HS-5 (cell line): ENCODE measurements around the gene DCUN1D2.
"Not testable (repeated sequence)": the region's sequence is repeated elsewhere in the genome, so short reads cannot be mapped to it uniquely, and the experiment has no call there.

Experiments used
- DNase-seq: peaks from one replicate; pipeline ENCODE4 v3.0.0-alpha.2; 2012; ENCODE audit warnings: low read depth

The DCUN1D2 gene

GRCh38 chr13:113465300-113465699 is 25.2 kb downstream of the DCUN1D2 start:
- DNase-seq = no peak

GRCh38 chr13:113464476-113464875 is 26.0 kb downstream of the DCUN1D2 start:
- no peak for DNase-seq

- DNase-seq = no peak
Measured at GRCh38 chr13:113461022-113461751, 29.3 kb downstream of the DCUN1D2 start.

GRCh38 chr13:113460599-113460998 is 29.9 kb downstream of the DCUN1D2 start:
- DNase-seq = no peak

GRCh38 chr13:113460064-113460555 is 30.4 kb downstream of the DCUN1D2 start:
- no peak for DNase-seq

- DNase-seq = no peak
Measured at GRCh38 chr13:113458253-113459065, 32.1 kb downstream of the DCUN1D2 start.

GRCh38 chr13:113457510-113457909 is 33.0 kb downstream of the DCUN1D2 start:
- no peak for DNase-seq

- DNase-seq = no peak
Measured at GRCh38 chr13:113456116-113456702, 34.3 kb downstream of the DCUN1D2 start.

- DNase-seq = no peak
Measured at GRCh38 chr13:113455384-113455783, 35.1 kb downstream of the DCUN1D2 start.

GRCh38 chr13:113454936-113455335 is 35.6 kb downstream of the DCUN1D2 start:
- DNase-seq = no peak

- no peak for DNase-seq
Measured at GRCh38 chr13:113452942-113453901, 37.3 kb downstream of the DCUN1D2 start, which contains the start of gene ADPRHL1. Gene ADPRHL1 (minus strand): TSS chr13:113453488. CDS start chr13:113453437, 51 bp downstream.

- DNase-seq = no peak
Measured at GRCh38 chr13:113452466-113452865, 38.0 kb downstream of the DCUN1D2 start.

- DNase-seq = no peak
Measured at GRCh38 chr13:113451951-113452421, 38.5 kb downstream of the DCUN1D2 start.

GRCh38 chr13:113450861-113451620 is 39.5 kb downstream of the DCUN1D2 start:
- DNase-seq = not testable (repeated sequence)

GRCh38 chr13:113450348-113450744 is 40.2 kb downstream of the DCUN1D2 start:
- DNase-seq = not testable (repeated sequence)

GRCh38 chr13:113449693-113450347 is 40.7 kb downstream of the DCUN1D2 start:
- DNase-seq = no peak

- no peak for DNase-seq
Measured at GRCh38 chr13:113448885-113449692, 41.4 kb downstream of the DCUN1D2 start.

- no peak for DNase-seq
Measured at GRCh38 chr13:113448545-113448884, 42.0 kb downstream of the DCUN1D2 start.

- no peak for DNase-seq
Measured at GRCh38 chr13:113447596-113447995, 42.9 kb downstream of the DCUN1D2 start.
